MM.1S (cell line): ENCODE results near the gene SERP1.

ENCODE experiments used
- DNase-seq: peaks from one replicate; pipeline ENCODE4 v3.0.0-alpha.2; 2015
- H2AFZ ChIP-seq: fragments of 300-600 bp; sonication (generic); 2 replicates; pipeline ENCODE4 v1.6.0; 2016; ENCODE audit warnings: antibody characterized with exemption, low read length
- H3F3A ChIP-seq: fragments of 300-600 bp; sonication (generic); 2 replicates; pipeline ENCODE4 v1.6.1; 2016; ENCODE audit warnings: mild to moderate bottlenecking, antibody characterized with exemption, low read length, moderate library complexity, mixed read lengths; ENCODE audit not compliant: insufficient read depth
- H3K27ac ChIP-seq: fragments of 300-600 bp; sonication (generic); 2 replicates; pipeline ENCODE4 v1.5.1; 2016; ENCODE audit warnings: mild to moderate bottlenecking, low read length
- H3K27me3 ChIP-seq: fragments of 300-600 bp; sonication (generic); replicated peaks from 2 replicates; pipeline ENCODE4 v1.6.0; 2016; ENCODE audit warnings: low read length; ENCODE audit not compliant: insufficient read depth
- H3K36me3 ChIP-seq: fragments of 300-600 bp; sonication (generic); replicated peaks from 2 replicates; pipeline ENCODE4 v1.6.1; 2016; ENCODE audit warnings: mild to moderate bottlenecking, low read length, mixed read lengths; ENCODE audit not compliant: insufficient read depth
- H3K4me1 ChIP-seq: fragments of 300-600 bp; sonication (generic); 2 replicates; pipeline ENCODE4 v1.6.1; 2016; ENCODE audit warnings: low read length, mixed read lengths
- H3K4me2 ChIP-seq: fragments of 300-600 bp; sonication (generic); 2 replicates; pipeline ENCODE4 v1.6.0; 2016; ENCODE audit warnings: low read depth, low read length
- H3K4me3 ChIP-seq: fragments of 300-600 bp; sonication (generic); 2 replicates; pipeline ENCODE4 v1.5.1; 2016; ENCODE audit warnings: low read length, mixed read lengths
- H3K79me2 ChIP-seq: fragments of 300-600 bp; sonication (generic); 2 replicates; pipeline ENCODE4 v1.6.1; 2016; ENCODE audit warnings: mixed run types, low read length, mixed read lengths
- H3K9ac ChIP-seq: fragments of 300-600 bp; sonication (generic); 2 replicates; pipeline ENCODE4 v1.6.1; 2016; ENCODE audit warnings: low read length, mixed read lengths
- H3K9me2 ChIP-seq: fragments of 300-600 bp; sonication (generic); replicated peaks from 2 replicates; pipeline ENCODE4 v1.6.1; 2016; ENCODE audit warnings: mild to moderate bottlenecking, low read length, mixed read lengths; ENCODE audit not compliant: insufficient read depth
- H3K9me3 ChIP-seq: fragments of 300-600 bp; sonication (generic); replicated peaks from 2 replicates; pipeline ENCODE4 v1.6.1; 2016; ENCODE audit warnings: mild to moderate bottlenecking, low read length, mixed read lengths; ENCODE audit not compliant: insufficient read depth
- H4K20me1 ChIP-seq: fragments of 300-600 bp; sonication (generic); 2 replicates; pipeline ENCODE4 v1.6.1; 2016; ENCODE audit warnings: mild to moderate bottlenecking, low read length, moderate library complexity, mixed read lengths; ENCODE audit not compliant: insufficient read depth
- CTCF ChIP-seq: fragments of 300-600 bp; sonication (generic); IDR thresholded peaks from 2 replicates; pipeline ENCODE4 v1.5.1; 2016; ENCODE audit warnings: antibody characterized with exemption, low read length, mixed read lengths
- EZH2 ChIP-seq: fragments of 300-600 bp; sonication (generic); optimal IDR thresholded peaks from 2 replicates; pipeline ENCODE3; 2017; ENCODE audit warnings: low read depth, mild to moderate bottlenecking, antibody characterized with exemption, low read length, mixed read lengths
- EZH2phosphoT487 ChIP-seq: fragments of 300-600 bp; sonication (generic); IDR thresholded peaks from 2 replicates; pipeline ENCODE4 v1.6.1; 2018; ENCODE audit warnings: antibody characterized with exemption, low read length

Gene SERP1

GRCh38 chr3:150545419-150546225, 674 bp downstream of the SERP1 start:
- TF ChIP-seq EZH2phosphoT487: no peak
- no peak for TF ChIP-seq CTCF
- no peak for TF ChIP-seq EZH2
- Histone ChIP-seq H3K4me2 (peak overlapping the region; percentile 81), H2AFZ (peak overlapping the region; percentile 42), H3K9me3 (no peaks in the 10 kb centered on the region), H3K4me3 (peak overlapping the region; percentile 97), H3F3A (peaks cover 12% of the 10 kb centered on the region), H3K9me2 (no peaks in the 10 kb centered on the region), H3K36me3 (peaks cover 16% of the 10 kb centered on the region), H3K9ac (peak overlapping the region; percentile 99), H3K27ac (peak overlapping the region; percentile 98), H3K27me3 (no peaks in the 10 kb centered on the region), H3K4me1 (peaks cover 21% of the 10 kb centered on the region), H4K20me1 (peaks cover 22% of the 10 kb centered on the region; the same call in 1 of the 2 replicates), H3K79me2 (peaks cover 88% of the 10 kb centered on the region)
- DNase-seq: peak; percentile 45

GRCh38 chr3:150544726-150545125, 1.6 kb downstream of the SERP1 start:
- Histone ChIP-seq H3K27ac (no peak overlapping the region), H3K36me3 (peaks cover 16% of the 10 kb centered on the region), H3K9ac (peak overlapping the region; percentile 99), H4K20me1 (peaks cover 22% of the 10 kb centered on the region; the same call in 1 of the 2 replicates), H3K27me3 (no peaks in the 10 kb centered on the region), H3K4me2 (peak overlapping the region; percentile 81), H2AFZ (no peak overlapping the region), H3F3A (peaks cover 12% of the 10 kb centered on the region), H3K4me3 (peak overlapping the region; percentile 97), H3K4me1 (peaks cover 21% of the 10 kb centered on the region), H3K9me2 (no peaks in the 10 kb centered on the region), H3K9me3 (no peaks in the 10 kb centered on the region), H3K79me2 (peaks cover 79% of the 10 kb centered on the region)
- no peak for DNase-seq
- TF ChIP-seq CTCF: no peak
- no peak for TF ChIP-seq EZH2phosphoT487
- no peak for TF ChIP-seq EZH2

GRCh38 chr3:150544041-150544440, 2.3 kb downstream of the SERP1 start:
- H3K4me3 ChIP-seq: peak overlapping the region; percentile 97
- peaks cover 21% of the 10 kb centered on the region for H3K4me1 ChIP-seq
- H3F3A ChIP-seq: peaks cover 12% of the 10 kb centered on the region
- no peaks in the 10 kb centered on the region for H3K27me3 ChIP-seq
- no peak overlapping the region for H2AFZ ChIP-seq
- no peaks in the 10 kb centered on the region for H3K9me3 ChIP-seq
- TF ChIP-seq CTCF: no peak
- TF ChIP-seq EZH2: no peak
- TF ChIP-seq EZH2phosphoT487: no peak
- H3K27ac ChIP-seq: no peak overlapping the region
- peaks cover 72% of the 10 kb centered on the region for H3K79me2 ChIP-seq
- peaks cover 16% of the 10 kb centered on the region for H3K36me3 ChIP-seq
- DNase-seq: no peak
- H3K4me2 ChIP-seq: peak overlapping the region; percentile 81; the same call in 1 of the 2 replicates
- no peaks in the 10 kb centered on the region for H3K9me2 ChIP-seq
- peak overlapping the region; percentile 99; the same call in 1 of the 2 replicates for H3K9ac ChIP-seq
- peaks cover 22% of the 10 kb centered on the region; the same call in 1 of the 2 replicates for H4K20me1 ChIP-seq
